A673 (cell line): Measurements from ENCODE around the gene AURKAIP1. TPM values are rescaled to one million over a fixed set of nuclear protein-coding genes. Genes with fewer than 3 reads are reported as not detected.

Experiments used
- BruUV-seq: library from RNA; stranded (reverse); fragments of 400-500 nt; replicated peaks from 2 replicates; lab custom pipeline; 2021; lab: Mats Ljungman, UMichigan
- CTCF ChIA-PET: fragments of 300-600 bp; sonication (Branson Sonifier 250); formaldehyde crosslinking; loops from one replicate; lab custom pipeline; 2022; ENCODE audit warnings: antibody characterized with exemption; lab: Charles Lee
- POLR2A ChIA-PET: fragments of 300-600 bp; sonication (Branson Sonifier 250); formaldehyde crosslinking; loops from one replicate; lab custom pipeline; 2022; ENCODE audit warnings: antibody characterized with exemption; ENCODE audit not compliant: low non-redundant PET; lab: Charles Lee
- DNase-seq: peaks from one replicate; pipeline ENCODE4 v3.0.0-alpha.2; 2015; ENCODE audit warnings: low spot score
- H3K27ac ChIP-seq: fragments of 200-600 bp; sonication (generic); 2 replicates; pipeline ENCODE4 v1.5.1; 2016; ENCODE audit warnings: mixed run types, low read depth, mild to moderate bottlenecking, mixed read lengths, antibody characterized with exemption, low read length; ENCODE audit not compliant: poor library complexity, severe bottlenecking
- H3K27me3 ChIP-seq: fragments of 200-600 bp; sonication (generic); replicated peaks from 2 replicates; pipeline ENCODE4 v1.6.1; 2017; ENCODE audit warnings: mixed run types, low read depth, mild to moderate bottlenecking, mixed read lengths, antibody characterized with exemption, low read length; ENCODE audit not compliant: insufficient read depth, poor library complexity
- H3K36me3 ChIP-seq: fragments of 200-600 bp; sonication (generic); 2 replicates; pipeline ENCODE4 v1.6.1; 2016; ENCODE audit warnings: mixed run types, mild to moderate bottlenecking, mixed read lengths, antibody characterized with exemption, low read length; ENCODE audit not compliant: insufficient read depth, poor library complexity, severe bottlenecking
- H3K4me1 ChIP-seq: fragments of 200-600 bp; sonication (generic); 2 replicates; pipeline ENCODE4 v1.6.1; 2017; ENCODE audit warnings: mixed run types, mild to moderate bottlenecking, mixed read lengths, antibody characterized with exemption, low read length; ENCODE audit not compliant: insufficient read depth, poor library complexity, severe bottlenecking
- H3K4me3 ChIP-seq: fragments of 200-600 bp; sonication (generic); 2 replicates; pipeline ENCODE4 v1.5.1; 2016; ENCODE audit warnings: low read depth, mixed run types, mild to moderate bottlenecking, mixed read lengths, low read length; ENCODE audit not compliant: poor library complexity, severe bottlenecking
- H3K9me3 ChIP-seq: fragments of 200-600 bp; sonication (generic); 2 replicates; pipeline ENCODE4 v1.6.1; 2016; ENCODE audit warnings: mixed run types, low read depth, mild to moderate bottlenecking, mixed read lengths, antibody characterized with exemption, low read length; ENCODE audit not compliant: poor library complexity, severe bottlenecking
- CTCF ChIP-seq: fragments of 300-800, 200-600 bp; sonication (generic); conservative IDR thresholded peaks from 2 replicates; pipeline ENCODE4 v1.5.1; 2017; ENCODE audit warnings: low read depth, mild to moderate bottlenecking, antibody characterized with exemption, low read length, moderate library complexity, mixed read lengths
- EZH2 ChIP-seq: fragments of 200-600 bp; sonication (generic); IDR thresholded peaks from 2 replicates; pipeline ENCODE4 v1.6.1; 2017; ENCODE audit warnings: borderline replicate concordance, low read depth, mild to moderate bottlenecking, mixed read lengths, antibody characterized with exemption, low read length; ENCODE audit not compliant: poor library complexity, severe bottlenecking
- intact Hi-C: fragments of 100-400 bp; cut with micrococcal nuclease; formaldehyde crosslinking; loops from one replicate; pipeline ENCODE4 v1.10.0; 2022; ENCODE audit not compliant: unreplicated experiment
- total RNA-seq: library from RNA; stranded (reverse); gene quantifications from 2 replicates; pipeline ENCODE4 v1.2.3, GENCODE V29; 2021

Gene AURKAIP1
- total RNA-seq, 1 experiment from 2014 or later: 172 TPM

- CTCF ChIA-PET: no interaction called here
- BruUV-seq: no TSS peak
- TF ChIP-seq CTCF (no peak), EZH2 (no peak)
- Histone ChIP-seq H3K27me3 (peaks cover 5% of the 10 kb centered on the region), H3K4me1 (no peaks in the 10 kb centered on the region), H3K4me3 (no peak overlapping the region), H3K27ac (no peak overlapping the region), H3K36me3 (no peaks in the 10 kb centered on the region), H3K9me3 (no peaks in the 10 kb centered on the region)
- intact Hi-C loops: no loop called here
- DNase-seq: no peak
- POLR2A ChIA-PET: no interaction called here
Observed at GRCh38 chr1:1353389-1354151, 21.4 kb downstream of the AURKAIP1 start.

GRCh38 chr1:1352786-1353388 is 22.1 kb downstream of the AURKAIP1 start:
- POLR2A ChIA-PET: no interaction called here
- DNase-seq: no peak
- CTCF ChIA-PET: no interaction called here
- Histone ChIP-seq H3K27me3 (peaks cover 5% of the 10 kb centered on the region), H3K27ac (no peak overlapping the region), H3K4me3 (no peak overlapping the region), H3K4me1 (no peaks in the 10 kb centered on the region), H3K9me3 (no peaks in the 10 kb centered on the region), H3K36me3 (no peaks in the 10 kb centered on the region)
- intact Hi-C loops: no loop called here
- TF ChIP-seq EZH2 (no peak), CTCF (no peak)
- no TSS peak for BruUV-seq

- Histone ChIP-seq H3K4me3 (no peak overlapping the region), H3K9me3 (no peaks in the 10 kb centered on the region), H3K27ac (no peak overlapping the region), H3K27me3 (peaks cover 5% of the 10 kb centered on the region), H3K4me1 (peaks cover 3% of the 10 kb centered on the region), H3K36me3 (no peaks in the 10 kb centered on the region)
- no TSS peak for BruUV-seq
- no peak for DNase-seq
- ChIA-PET CTCF (no interaction called here), POLR2A (no interaction called here)
- intact Hi-C loops: no loop called here
- TF ChIP-seq EZH2: no peak
- no peak for TF ChIP-seq CTCF
Observed at GRCh38 chr1:1351511-1352427, 23.2 kb downstream of the AURKAIP1 start.
